Stimulated activated CD4-positive, alpha-beta T cell treated with anti-CD3 and anti-CD28 coated beads, Interleukin-12 subunit alpha, Interleukin-12 subunit beta, amount 100 ng/mL, for 48 hours (primary cell): Measurements from ENCODE around the gene STOML1.

Experiments
- DNase-seq, 3 donors: peaks; one replicate each; pipeline ENCODE4 v3.0.0-alpha.2; 2020; ENCODE audit warnings: low read depth in 2 of 3, low spot score in 1 of 3

STOML1 gene

GRCh38 chr15:73934281-73934680 is 57.8 kb downstream of the STOML1 start:
- no peak for DNase-seq

- DNase-seq: no peak
These were observed 59.5 kb downstream of the STOML1 start for GRCh38 chr15:73932381-73933191.

GRCh38 chr15:73931441-73931840 is 60.7 kb downstream of the STOML1 start:
- DNase-seq: no peak

- DNase-seq: no peak
These were observed 61.3 kb downstream of the STOML1 start for GRCh38 chr15:73930790-73931281.

- no peak for DNase-seq
These were observed 61.7 kb downstream of the STOML1 start for GRCh38 chr15:73930371-73930770.

GRCh38 chr15:73928971-73929627 is 63.0 kb downstream of the STOML1 start:
- DNase-seq: no peak
